Hepatocyte (in vitro differentiated cells): ENCODE results near the gene CDK9.

Experiments used
- CTCF ChIP-seq: fragments of 200-600 bp; sonication (generic); IDR thresholded peaks from 2 replicates; pipeline ENCODE4 v1.5.1; 2016; ENCODE audit warnings: antibody characterized with exemption, mild to moderate bottlenecking; ENCODE audit not compliant: poor library complexity
- EZH2 ChIP-seq: fragments of 200-600 bp; sonication (generic); IDR thresholded peaks from 2 replicates; pipeline ENCODE4 v1.6.1; 2016; ENCODE audit warnings: antibody characterized with exemption, mild to moderate bottlenecking, borderline replicate concordance
- EZH2phosphoT487 ChIP-seq: fragments of 200-600 bp; sonication (generic); IDR thresholded peaks from one replicate; pipeline ENCODE4 v1.6.1; 2018; ENCODE audit warnings: antibody characterized with exemption, mild to moderate bottlenecking, low read depth, moderate library complexity; ENCODE audit not compliant: unreplicated experiment, severe bottlenecking

- TF ChIP-seq CTCF (no peak), EZH2phosphoT487 (no peak), EZH2 (no peak)
Measured at GRCh38 chr9:127808347-127809001, 22.6 kb downstream of the CDK9 start.
